T-helper 1 cell (primary cell): ENCODE measurements around the gene PRDM16.

Experiments used
- DNase-seq, 5 donors: peaks; one replicate each; pipeline ENCODE4 v3.0.0-alpha.2; 2012 to 2020

PRDM16 gene

DNA sequence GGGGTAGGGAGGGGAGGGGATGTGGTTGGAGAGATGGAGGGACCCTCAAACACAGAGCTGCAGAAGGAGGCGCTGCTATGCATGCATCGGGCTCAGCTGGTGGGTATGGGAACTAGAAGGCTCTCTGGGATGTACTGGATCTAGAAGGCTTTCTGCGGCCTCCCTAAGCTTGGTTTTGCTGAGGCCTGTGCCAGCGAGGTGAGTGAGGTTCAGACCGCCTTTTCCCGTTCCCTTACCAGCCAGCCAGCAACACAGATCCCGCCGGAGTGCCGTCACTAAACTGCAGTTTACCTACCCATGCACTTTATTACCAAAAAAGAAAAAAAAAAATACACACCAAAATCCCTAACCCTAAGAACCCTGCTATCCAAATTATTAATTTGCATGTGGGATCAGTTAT lies 180.2 kb downstream of the PRDM16 start:
- DNase-seq, result no peak

DNA sequence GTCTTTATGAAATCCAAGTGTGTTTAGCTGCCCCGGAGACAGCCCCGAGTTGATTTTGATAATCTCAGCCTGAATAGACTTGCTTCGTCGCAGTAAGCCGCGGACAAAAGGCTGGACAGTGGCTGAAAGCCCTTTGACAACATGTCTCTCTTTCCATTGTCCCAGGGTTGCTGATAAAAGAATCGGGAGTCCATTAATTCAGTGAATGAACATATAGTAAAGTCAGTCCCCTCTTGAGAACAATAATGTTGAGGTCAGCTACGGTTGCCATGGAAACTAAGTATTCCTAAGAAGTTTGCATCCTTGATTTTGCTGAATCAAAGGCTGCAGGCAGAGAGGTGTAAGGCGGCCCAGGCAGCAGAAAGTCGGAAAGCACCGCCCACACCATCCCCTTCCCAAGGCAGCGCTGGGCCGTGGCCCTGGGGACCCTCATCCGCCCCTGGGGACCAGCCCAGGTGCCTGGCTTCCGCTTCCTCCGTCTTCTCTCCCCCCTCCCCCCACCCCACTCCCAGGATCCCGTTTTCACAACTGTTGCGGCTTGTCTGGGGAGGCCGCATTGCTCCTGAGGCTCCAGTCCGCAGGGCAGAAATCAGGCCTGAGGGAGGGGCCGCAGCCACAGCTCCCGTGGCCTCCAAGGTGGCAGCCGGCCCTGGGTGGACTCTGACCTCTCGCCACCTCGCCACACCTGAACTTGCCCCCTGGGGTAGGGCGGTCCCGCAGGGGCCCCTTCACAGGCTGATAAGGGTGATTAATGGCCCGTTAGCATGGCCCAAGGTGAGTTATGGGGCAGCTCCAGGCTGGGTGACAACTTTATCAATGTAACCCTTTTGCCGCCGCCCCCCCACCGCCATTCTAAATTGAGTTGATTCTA lies 180.9 kb downstream of the PRDM16 start:
- DNase-seq, result no peak

DNA sequence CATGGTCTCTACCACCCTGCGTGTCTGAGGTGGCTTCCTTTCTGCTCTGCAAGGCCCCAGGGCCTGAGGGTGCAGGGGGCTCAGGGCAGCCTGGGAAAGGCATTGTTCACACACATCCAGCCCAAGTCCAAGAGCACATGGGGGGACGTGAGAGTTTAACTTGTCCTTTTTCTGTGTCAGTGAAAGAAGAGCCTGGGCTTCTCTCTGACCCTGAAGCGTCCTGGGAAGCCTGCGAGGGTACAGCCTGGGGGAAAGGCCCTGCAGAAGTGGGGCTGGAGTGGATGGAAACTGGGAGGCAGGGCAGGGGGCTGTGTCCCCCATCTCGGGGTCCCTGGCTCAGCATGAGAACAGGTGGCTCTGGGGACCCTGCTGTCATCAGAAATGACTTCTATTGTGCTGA lies 181.6 kb downstream of the PRDM16 start:
- no peak for DNase-seq

DNA sequence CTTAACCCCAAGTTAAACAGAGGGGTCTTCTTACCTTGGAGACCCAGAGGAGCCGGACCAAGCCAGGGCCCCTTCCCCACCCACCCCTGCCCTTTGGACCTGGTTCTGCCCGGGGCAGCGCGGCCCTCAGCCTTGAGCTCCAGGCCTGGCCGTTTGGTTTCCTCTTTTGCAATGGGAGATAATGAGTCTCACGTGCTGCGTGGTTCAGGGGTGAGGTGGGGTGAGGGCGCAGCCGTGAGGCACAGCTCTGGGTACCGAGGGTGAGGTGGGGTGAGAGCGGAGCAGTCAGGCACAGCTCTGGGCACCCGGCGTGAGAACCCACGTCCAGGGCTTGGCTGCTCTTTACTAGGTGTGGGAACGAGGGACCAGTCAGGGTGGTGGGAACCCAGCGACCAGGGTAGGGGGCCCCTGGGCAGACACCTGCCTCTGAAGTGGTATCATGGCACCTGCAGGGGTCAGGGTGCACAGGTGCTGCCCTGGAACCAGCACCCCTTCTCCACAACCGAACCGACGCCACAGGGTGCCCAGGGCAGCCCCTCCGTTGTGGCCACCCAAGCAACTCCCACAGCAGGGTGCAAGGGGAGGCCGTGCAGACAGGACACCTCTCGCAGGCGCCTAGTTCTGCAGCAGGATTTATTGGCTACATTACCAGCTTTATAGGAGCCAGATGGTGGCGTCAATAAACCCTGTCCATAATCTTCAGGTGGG lies 182.2 kb downstream of the PRDM16 start:
- DNase-seq, result no peak

DNA sequence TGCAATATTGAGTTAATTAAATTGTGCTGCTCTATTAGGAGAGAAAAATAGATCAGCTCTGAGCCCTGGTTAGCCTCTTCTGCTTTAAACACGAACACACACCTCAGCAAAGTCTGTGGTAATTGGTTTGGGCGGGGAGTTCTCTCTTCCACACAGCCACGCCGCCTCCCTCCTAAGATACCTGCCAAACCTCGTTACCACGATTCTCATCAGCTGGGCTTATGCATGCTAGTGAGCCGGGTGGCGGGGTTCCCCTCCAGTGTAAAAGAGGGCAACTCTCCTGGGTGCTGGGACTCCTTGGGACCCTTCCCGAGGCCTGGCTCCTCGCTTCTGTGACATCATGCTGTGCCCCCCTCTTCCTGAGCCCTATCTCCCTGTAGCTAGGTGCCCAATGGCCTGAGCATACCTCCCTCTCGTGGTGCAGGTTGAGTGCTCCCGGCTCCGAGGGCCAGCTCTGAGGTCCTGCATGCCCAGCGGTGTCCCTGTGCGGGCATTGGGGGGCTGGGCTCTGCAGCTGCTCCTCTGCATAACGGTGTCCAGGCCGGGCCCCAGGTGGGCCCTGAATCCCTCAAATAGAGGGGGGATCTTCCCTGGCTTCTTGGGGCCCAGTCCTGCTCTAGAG lies 182.9 kb downstream of the PRDM16 start:
- no peak for DNase-seq

DNA sequence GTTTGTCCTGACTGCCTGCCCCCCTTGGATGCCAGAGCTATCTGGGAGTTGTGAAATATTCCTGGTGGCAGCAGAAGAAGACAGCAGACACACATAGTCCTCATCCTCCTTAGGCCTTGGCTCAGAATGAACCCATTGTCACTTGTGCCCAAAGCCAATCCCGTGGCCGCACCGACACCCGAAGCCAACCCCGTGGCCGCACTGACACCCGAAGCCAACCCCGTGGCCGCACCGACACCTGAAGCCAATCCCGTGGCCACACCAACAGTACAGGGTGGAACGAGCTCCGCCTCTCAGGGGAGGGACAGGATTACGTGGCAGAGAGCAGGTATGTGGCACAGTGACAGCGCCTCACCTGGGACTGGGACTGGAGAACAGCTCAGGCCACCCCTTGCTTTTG lies 186.7 kb downstream of the PRDM16 start:
- no peak for DNase-seq

DNA sequence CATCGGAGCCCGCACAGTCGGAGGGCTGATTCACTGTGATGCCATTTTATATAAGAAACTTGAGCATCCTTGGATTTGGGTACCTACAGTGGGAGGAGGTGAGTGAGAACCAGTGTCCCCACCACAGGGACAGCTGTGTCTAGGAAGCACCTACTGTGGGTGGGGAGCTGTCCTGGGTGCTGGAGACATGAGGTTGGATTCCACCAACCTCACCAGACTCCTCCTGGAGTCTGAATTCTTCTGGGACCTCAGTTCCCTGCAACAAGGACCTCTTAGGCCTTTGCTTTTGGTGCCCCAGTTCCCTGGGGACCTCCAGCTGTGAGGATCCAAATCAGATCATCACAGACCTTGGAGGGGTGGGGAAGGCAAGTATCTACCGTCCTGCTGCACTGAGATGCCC lies 188.8 kb downstream of the PRDM16 start:
- DNase-seq, result no peak

DNA sequence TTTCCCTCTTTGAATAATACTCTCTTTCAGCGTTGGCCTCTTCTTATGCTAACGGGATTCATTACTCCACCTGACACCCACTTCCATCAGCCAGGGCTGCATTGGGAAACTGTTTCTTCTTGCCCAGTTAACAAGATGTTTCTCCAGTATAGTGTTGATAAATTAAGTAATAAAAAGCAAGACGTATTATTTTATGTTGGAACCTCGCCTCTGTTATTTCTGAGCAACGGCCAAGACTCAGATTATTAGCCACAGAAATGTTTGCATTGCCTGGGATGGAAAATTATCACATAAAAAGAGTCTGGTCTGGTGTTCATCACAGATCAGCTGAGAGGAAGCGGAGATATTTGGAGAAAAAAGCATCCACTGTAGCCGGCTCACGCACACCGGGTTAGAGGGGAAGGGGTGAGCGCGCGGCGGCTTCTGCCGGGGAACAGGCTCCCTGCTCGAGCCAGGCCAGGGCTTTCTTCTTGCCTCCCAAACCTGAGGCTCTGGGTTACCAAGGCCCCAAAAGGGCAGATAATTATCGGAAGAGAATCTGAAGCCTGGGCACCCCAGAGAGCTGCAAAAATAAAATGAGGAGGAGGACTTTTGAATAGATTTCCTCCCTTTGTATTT lies 189.5 kb downstream of the PRDM16 start:
- DNase-seq, result no peak

DNA sequence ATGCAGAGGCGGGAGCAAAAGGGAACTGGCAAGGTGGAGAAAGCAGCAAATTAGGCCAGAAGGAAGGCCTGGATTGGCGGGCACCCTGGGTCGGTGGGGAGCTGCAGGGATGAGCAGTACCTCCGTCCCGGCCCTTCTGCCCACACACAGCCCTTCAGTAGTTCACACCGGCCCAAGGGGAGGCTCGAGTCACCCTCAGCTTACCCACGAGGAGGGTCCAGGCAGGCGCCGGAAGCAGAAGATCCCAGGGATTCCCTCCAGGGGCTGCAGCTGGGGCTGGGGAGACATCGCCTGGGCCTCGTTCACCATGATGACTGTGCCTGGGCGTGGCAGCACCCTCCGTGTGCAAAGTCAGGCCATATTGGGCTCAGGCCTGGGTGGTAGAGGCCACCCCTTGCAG lies 190.0 kb downstream of the PRDM16 start:
- DNase-seq, result no peak

DNA sequence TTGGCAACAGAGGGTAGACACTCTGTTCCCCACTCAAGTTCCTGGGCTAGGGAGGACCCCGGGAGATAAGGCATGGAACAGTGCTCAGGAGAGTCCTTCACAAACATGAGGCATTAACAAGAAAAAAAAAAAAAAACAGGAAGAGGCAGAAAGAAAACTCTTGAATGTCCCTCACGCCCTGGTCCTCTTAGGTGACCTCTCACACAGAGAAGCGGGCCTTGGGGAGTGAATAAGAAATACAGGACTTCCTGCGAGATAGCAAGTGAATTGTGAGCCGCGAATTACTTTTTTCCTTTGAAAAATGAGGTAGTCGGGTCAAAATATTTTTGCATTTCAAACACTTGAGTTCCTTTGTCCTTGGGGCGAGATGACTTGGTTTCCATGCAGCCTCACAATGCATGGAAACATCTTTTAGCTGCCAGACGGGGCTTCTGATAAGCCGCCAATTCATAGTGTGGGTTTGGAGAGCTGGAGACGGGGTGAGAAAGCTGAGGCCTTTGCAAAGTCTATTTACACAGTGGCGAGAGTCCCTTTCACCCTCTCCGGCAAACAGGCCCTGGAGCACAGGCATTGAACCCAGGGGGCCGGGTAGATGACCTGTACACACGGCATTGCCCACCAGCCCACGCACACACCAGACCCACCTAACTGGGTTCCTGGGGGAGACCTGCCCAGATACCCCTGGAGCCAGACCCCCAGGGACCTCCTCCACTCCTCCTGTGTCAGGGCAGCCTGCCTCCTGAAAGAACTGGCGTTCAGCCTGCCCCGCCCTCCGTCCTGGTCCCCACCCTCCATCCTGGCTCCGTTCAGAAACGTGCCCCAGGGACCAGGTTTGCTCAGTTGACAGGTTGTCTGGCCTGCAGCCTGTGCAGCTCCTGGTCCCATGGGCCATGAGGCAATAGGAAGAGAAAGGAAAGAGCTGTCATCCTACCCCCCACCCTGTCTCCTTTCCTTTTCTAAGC lies 192.3 kb downstream of the PRDM16 start:
- DNase-seq, result no peak

DNA sequence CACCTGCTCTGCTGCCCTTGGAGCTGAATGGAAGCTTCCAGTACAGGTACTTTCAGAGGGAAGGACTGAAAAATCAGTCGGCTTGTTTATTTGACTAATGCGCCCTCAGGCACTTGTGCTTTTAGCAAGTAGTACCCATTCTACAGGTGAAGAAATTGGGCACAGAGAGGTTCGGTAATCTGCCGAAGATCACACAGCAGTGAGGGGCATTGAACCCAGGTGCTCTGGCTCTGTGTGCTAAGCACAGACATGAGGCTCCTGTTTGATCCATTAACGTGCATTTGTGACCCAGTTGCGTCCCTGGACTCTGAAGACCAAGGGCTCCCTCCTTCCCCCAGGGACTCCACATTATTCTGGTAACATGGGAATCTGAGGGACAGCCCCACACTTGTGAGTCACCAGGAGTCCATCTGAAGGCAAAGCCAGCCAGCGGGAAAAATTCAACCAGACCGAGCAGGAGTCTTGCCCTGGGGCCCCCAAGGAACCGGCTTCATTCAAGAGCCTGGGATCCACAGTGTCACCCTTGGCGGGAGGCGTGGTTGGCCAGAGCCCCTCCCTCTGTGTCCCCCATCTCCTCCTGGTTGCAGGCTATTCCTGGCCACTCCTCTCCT lies 193.1 kb downstream of the PRDM16 start:
- no peak for DNase-seq

DNA sequence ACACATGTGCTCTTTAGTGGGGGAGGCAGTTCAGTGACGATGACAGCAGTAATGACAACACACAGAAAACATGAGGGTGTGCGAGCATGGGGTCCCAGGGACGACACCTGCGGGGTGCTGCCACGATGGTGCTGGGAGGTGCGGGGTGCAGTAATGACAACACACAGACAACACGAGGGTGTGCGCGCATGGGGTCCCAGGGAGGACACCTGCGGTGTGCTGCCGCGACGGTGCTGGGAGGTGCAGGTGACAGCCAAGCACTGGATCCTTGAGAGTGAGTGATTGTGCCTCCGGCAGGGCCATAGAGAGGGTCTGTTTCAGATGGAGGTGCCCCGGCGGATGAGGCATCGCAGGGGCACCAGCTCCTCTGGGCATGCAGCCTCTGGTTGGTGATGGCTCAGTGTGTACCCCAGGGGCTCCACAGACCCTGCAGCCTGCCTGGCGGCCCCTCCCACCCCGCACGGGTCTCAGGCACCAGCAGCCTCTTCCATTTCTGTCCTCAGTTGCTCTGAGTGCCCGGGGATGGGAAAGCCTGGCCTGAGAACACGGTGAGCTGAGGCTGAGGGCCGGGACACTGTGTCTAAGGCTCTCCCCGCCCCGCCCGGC lies 193.8 kb downstream of the PRDM16 start:
- no peak for DNase-seq

DNA sequence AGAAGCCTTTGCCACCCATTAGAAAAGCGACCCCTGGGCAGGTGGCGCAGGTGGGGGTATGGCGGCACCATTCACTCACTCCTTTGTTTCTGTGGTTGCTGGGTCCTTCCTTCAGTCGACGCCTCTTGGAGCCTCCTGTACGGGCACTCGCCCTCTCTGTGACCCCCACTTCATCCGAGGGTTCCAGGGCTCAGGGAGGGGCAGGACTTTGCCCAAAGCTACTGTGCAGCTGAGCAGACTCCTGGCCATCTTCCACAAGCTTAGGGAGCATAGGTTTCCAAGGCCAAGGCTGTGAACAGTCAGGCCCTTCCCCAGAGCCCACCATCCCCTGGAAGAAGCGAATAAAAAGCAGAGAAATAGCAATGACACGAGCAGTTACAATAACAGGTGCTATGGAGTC lies 194.8 kb downstream of the PRDM16 start:
- DNase-seq, result no peak

DNA sequence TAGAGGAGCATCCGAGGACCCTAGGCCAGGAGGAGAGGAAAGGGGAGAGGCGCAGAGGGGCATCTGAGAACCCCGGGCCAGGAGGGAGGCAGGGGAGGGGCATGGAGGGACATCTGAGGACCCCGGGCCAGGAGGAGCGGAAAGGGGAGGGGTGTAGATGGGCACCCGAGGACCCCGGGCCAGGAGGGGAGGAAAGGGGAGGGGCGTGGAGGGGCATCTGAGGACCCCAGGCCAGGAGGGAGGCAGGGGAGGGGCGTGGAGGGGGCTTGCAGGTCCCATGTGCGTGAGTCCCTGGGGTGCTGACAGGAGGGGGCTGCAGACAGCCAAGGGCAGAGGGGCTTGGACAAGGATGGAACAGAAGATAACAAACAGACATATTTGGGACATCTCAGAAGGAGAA lies 195.5 kb downstream of the PRDM16 start:
- DNase-seq, result no peak

DNA sequence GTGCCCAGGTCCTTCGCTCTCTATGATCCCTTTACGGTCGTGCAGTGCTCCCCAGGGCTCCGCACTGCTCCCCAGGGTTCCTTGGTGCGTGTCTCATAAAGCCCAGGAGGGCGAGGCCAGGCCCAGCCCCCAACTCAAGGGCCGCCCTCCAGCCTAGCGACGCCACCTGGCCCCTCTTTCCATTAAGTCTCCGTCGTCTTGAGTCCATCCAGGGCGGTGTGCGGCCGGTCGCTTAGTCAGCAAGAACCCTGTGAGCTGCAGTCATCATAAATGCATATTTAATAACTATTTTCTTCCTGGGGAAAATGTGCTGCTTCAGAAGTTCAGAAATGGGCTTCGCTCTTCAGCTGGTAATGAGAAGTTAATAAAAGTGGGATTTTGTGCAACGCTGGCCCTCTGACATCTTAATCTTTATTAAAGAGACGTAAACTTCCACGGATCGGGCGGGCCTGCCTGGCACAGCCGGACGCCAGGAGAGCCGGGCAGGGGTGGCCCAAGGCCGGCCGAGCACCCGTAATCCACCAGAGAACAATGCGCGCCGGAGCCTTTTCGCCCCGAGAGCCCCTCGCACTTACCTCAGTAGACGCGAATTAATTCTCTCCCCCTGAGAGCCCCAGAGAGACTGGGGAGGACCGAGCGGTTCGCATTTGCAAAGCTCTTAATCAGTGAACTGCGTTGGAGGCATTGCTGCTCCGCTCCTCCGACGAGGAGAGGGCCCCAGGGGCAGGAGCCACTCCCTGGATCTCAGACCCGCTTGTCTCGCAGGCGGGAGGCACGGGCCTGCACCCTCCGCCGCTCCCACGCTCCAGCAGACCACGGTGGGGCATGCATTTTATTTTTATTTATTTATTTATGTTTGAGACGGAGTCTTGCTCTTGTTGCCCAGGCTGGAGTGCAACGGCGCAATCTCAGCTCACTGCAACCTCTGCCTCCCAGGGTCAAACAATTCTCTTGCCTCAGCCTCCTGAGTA lies 197.1 kb downstream of the PRDM16 start:
- no peak for DNase-seq

DNA sequence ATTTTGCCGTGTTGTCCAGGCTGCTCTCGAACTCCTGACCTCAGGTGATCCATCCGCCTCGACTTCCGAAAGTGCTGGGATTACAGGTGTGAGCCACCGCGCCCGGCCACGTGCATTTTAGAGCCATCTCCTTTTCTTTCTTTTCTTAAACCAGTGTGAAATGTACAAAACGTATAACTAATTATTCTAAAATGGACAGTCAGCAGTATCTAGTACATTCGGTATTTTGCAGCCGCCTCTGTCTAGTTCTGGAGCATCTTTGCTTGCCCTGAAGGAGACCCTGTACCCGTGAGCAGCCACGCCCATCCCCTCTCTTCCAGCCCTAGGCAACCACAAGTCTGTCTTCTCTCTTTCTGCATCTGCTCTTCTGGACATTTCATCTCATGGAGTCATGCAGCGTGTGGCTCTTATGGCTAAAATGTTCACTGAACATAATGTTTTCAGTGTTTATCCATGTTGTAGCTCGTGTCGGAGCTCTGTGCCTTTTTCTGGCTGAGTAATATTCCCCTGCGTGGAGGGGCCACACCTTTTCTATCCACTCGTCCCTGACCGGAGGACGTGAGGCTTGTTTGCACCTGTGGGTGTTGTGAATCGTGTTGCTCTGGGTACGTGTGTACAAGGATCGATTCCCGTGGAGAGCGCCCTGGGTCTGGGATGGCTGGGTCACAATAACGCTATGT lies 198.0 kb downstream of the PRDM16 start:
- DNase-seq, result no peak

DNA sequence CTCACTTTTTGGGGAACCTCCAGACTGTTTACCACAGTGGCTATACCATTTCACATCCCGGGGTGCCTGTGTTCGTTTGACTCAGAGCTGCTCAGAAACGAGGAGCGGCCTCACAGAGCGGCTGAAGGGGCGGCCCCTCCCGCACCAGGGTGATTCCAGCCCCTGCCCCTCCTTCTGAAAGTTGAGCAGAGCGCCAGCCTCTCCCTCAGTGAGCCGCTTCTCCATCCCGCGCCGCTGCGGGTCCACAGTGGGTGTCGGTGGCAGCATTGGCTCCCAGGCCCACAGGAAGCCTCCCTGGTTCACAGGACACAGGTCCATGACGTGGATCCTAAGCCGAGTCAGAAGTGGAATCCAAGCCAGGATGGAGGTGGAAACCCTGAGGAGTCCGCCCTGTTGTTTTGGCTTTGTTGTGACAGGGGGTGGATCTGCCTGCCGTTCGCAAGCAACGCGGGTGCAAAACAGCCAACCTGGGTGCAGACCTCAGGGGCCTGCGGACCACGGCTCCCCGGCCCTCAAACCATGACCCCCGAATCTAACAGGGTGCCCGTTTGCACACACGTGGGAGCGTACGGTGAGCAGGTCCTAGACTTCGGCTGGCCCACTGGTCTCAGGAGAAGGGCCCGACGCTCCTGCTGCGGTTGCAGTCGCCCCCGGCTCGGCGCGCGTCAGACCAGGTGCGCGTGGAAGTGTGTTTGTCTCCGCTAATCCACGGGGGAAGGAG lies 198.7 kb downstream of the PRDM16 start:
- DNase-seq, result no peak

DNA sequence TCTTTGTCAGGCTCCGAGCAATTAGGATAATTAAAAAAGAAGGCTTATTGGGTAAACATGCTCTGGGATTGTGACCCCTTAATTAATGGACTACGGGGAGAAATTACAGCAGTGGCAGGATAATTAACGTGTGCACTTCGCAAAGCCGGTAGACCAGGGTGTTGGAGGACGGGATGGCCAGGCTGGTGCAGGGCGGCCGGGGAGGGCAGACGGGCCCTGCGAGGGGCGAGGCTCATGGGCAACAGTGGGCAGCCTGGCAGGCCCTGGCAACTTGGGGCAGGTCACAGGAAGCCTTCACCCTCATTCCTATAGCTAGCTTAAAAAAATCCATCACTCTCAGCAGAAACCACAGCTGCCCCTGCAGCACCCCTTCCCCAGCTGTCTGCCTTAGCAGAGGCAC lies 199.3 kb downstream of the PRDM16 start:
- DNase-seq, result no peak
